HFFc6 (cell line): ENCODE data around the gene CNTN5. TPM values are rescaled to one million over a fixed set of nuclear protein-coding genes. Genes with fewer than 3 reads are reported as not detected.

Experiments
- DNase-seq: peaks from one replicate; pipeline ENCODE4 v3.0.0-alpha.2; 2018
- H3K27ac Mint-ChIP-seq: 2 replicates; pipeline ENCODE4 v1.8.0; 2020; ENCODE audit warnings: mild to moderate bottlenecking, mixed read lengths
- H3K27me3 Mint-ChIP-seq: 2 replicates; pipeline ENCODE4 v1.8.0; 2021; ENCODE audit warnings: mild to moderate bottlenecking, moderate library complexity, mixed read lengths; ENCODE audit not compliant: insufficient read depth
- H3K36me3 Mint-ChIP-seq: 2 replicates; pipeline ENCODE4 v1.8.0; 2021; ENCODE audit warnings: low read depth, mixed read lengths
- H3K4me1 Mint-ChIP-seq: 2 replicates; pipeline ENCODE4 v1.8.0; 2020; ENCODE audit warnings: low read depth, mixed read lengths
- H3K4me3 Mint-ChIP-seq: 2 replicates; pipeline ENCODE4 v1.8.0; 2020; ENCODE audit warnings: mild to moderate bottlenecking, moderate library complexity, mixed read lengths
- H3K9me3 Mint-ChIP-seq: 2 replicates; pipeline ENCODE4 v1.8.0; 2020; ENCODE audit warnings: mild to moderate bottlenecking, mixed read lengths
- CTCF ChIP-seq: fragments of 200-600 bp; sonication (generic); IDR thresholded peaks from 2 replicates; pipeline ENCODE4 v1.5.0; 2021; ENCODE audit warnings: antibody characterized with exemption, mild to moderate bottlenecking
- total RNA-seq, 6 experiments: library from RNA; stranded (reverse); fragmentation: NEBNext Ultra II Directional; extraction: Animal tissue kit (Norgen Biotek cat#: 25700); gene quantifications; 2 replicates in 1 of 6; 3 replicates in 5 of 6; pipeline ENCODE4 v1.2.3, GENCODE V29; 2021

Gene CNTN5
- total RNA-seq, 6 experiments from 2014 or later, result not detected

- no peak for DNase-seq
- H3K27me3 Mint-ChIP-seq, result no peaks in the 10 kb centered on the region
- H3K4me3 Mint-ChIP-seq, result no peak overlapping the region
- no peaks in the 10 kb centered on the region for H3K4me1 Mint-ChIP-seq
- H3K36me3 Mint-ChIP-seq, result no peaks in the 10 kb centered on the region
- peaks cover 19% of the 10 kb centered on the region for H3K9me3 Mint-ChIP-seq
- no peak overlapping the region for H3K27ac Mint-ChIP-seq
- no peak for TF ChIP-seq CTCF
Measured at GRCh38 chr11:99505831-99506230, 485.1 kb downstream of the CNTN5 start.

DNA sequence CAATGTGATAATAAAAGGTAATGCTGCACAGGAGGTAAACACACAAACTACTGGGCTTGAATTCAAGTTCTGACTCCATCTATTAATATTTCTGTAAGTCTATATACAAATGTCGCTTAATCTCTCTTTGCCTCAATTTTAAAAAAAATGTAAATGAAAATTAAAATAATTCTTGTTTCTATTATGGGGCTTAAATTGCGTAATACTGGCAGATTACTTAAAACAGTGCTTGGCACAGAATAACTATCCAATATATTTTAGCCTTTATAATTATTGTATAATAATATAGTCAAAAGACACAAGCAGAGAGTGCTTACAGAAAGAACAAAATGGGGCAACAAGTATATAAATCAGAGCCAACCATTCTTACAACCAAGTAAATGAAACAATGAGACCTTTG lies 489.1 kb downstream of the CNTN5 start:
- Mint-ChIP-seq H3K4me1 (no peaks in the 10 kb centered on the region), H3K27me3 (no peaks in the 10 kb centered on the region), H3K27ac (no peak overlapping the region), H3K36me3 (no peaks in the 10 kb centered on the region), H3K9me3 (peaks cover 13% of the 10 kb centered on the region; the same call in 1 of the 2 replicates), H3K4me3 (no peak overlapping the region)
- no peak for DNase-seq
- TF ChIP-seq CTCF, result no peak

GRCh38 chr11:99513368-99513767 lies 492.6 kb downstream of the CNTN5 start:
- Mint-ChIP-seq H3K27ac (no peak overlapping the region), H3K4me1 (no peaks in the 10 kb centered on the region), H3K9me3 (peaks cover 15% of the 10 kb centered on the region), H3K4me3 (no peak overlapping the region), H3K36me3 (no peaks in the 10 kb centered on the region), H3K27me3 (no peaks in the 10 kb centered on the region)
- no peak for TF ChIP-seq CTCF
- DNase-seq, result no peak

- no peak for DNase-seq
- no peak for TF ChIP-seq CTCF
- Mint-ChIP-seq H3K36me3 (no peaks in the 10 kb centered on the region), H3K27ac (no peak overlapping the region), H3K4me3 (no peak overlapping the region), H3K9me3 (peaks cover 10% of the 10 kb centered on the region), H3K4me1 (peaks cover 6% of the 10 kb centered on the region; the same call in 1 of the 2 replicates), H3K27me3 (no peaks in the 10 kb centered on the region)
Measured at GRCh38 chr11:99519095-99519494, 498.3 kb downstream of the CNTN5 start.

GRCh38 chr11:99522467-99523173 lies 501.9 kb downstream of the CNTN5 start:
- H3K9me3 Mint-ChIP-seq, result peaks cover 4% of the 10 kb centered on the region
- no peaks in the 10 kb centered on the region for H3K27me3 Mint-ChIP-seq
- no peaks in the 10 kb centered on the region for H3K36me3 Mint-ChIP-seq
- H3K4me1 Mint-ChIP-seq, result peaks cover 6% of the 10 kb centered on the region; the same call in 1 of the 2 replicates
- no peak overlapping the region for H3K4me3 Mint-ChIP-seq
- no peak for DNase-seq
- TF ChIP-seq CTCF, result no peak
- no peak overlapping the region for H3K27ac Mint-ChIP-seq
